ENCODE measurements around the gene WDFY2.

WDFY2 gene

DNA sequence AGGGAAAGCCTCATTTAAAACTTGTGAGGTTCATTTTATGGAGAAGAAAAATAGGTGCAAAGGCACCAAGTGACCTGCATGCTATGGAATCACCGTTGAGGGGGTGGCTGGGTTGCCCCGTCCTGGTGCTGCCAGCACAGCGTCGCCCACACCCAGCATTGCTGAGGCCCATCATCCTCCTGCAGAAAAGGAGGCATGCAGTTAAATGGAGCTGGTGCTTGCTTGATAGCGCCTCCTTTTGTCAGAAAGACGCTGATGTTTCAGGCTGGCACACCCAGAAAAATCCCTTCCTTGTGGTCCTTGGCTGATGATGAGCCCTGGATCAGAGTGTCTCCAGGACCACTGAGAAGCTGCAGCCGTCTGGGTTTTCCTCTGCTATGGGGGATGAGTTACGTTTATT is 182.8 kb downstream of the WDFY2 start:
- DNase-seq (ENCODE audit: low read depth in 2 of 3, low spot score in 1 of 3), result no peak

DNA sequence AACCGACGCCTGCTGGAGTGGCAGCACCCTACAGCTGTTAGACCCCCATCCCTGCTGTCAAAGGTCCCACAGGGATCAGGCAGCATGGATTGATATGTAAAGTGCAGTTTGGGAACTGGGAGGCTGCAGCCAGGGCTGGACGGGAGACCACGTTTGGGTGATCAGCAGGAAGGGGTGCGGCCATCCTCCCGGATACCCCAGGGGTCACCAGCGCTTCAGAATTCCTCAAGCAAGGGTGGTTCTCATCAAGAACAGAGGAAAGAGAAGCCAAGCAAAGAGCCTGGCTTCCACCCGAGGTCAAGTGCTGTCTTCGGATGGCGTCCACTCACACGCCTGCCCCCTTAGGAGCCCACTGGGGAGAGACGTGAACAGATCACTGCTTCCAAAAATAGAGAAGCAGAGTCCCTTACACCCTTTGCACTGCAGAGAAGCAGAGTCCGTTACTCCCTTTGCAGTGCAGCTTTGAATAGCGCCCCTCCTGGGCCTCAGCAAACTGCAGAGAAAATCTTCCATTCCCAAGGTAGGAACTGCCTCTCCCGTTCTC is 184.2 kb downstream of the WDFY2 start:
- no peak for DNase-seq (ENCODE audit: low read depth in 2 of 3, low spot score in 1 of 3)

DNA sequence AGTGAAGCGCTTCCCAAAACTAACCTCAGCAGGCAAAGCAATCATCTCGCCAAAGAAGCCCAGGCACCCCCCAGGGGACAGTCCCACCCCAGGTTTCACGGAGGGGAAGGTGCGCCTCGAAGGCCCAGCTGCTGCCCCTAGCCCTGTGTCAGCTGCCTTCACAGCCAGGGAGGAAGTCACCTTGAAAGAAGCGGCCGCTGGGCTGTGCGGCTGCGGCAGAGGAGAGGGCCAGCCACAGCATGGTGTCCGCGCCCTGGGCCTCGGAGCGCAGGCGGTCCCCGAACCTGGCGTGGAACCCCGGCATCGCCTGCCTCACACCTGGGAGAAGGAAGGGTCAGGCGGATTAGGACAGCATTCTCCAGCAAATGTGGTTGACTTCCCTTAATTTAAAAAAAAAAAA is 184.7 kb downstream of the WDFY2 start:
- no peak for DNase-seq (ENCODE audit: low read depth in 2 of 3, low spot score in 1 of 3)

DNA sequence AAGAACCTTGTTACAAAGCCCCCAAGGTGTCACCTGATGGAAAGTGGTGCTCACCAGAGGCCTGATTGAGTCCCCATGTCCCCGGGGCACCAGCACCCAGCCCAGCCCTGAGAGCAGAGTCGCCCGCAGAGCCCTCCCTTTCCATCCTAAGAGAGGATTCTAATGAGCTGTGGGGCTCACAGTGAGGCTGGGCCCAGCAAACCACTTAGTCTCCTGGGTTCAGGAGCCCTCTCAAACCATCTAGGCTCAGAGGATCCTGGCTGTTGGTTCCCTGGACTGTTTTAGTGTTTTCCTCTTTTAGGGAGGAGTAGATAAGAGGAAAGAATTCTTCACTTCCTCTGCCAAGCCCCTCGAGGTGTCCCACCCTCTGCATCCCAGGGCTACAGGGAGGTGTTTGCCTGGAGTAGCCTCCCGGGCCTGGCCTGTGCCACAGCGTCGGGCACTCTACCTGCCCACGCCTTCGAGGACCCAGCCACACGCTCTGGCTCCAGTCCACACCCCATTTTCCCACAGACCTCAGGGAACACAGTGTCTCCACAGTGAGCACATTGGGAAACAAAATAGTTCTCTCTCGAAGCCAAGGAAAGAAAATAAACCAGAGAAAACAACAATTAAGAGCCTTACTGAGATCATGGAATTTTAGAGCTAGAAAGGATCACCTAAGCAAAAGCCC is 185.3 kb downstream of the WDFY2 start:
- DNase-seq (ENCODE audit: low read depth in 2 of 3, low spot score in 1 of 3), result no peak

DNA sequence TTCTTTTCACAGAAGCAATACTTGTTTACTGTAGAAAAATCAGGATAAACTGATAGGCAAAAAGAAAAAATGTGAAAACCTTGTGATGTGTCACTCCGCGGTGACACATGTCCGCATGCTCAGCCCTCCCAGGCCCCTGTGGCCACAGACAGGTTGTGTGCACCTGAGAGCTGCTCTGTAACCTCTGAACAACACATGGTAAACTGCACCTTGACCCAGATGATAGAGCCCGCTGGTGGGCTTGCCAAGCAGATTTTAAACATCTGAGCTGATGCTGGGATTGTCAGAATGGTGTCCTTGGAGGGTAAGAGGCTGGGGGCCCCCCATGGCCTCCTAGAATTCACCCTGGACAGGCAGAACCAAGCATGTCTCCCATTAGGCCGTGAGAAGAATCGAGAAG is 185.9 kb downstream of the WDFY2 start:
- no peak for DNase-seq (ENCODE audit: low read depth in 2 of 3, low spot score in 1 of 3)

DNA sequence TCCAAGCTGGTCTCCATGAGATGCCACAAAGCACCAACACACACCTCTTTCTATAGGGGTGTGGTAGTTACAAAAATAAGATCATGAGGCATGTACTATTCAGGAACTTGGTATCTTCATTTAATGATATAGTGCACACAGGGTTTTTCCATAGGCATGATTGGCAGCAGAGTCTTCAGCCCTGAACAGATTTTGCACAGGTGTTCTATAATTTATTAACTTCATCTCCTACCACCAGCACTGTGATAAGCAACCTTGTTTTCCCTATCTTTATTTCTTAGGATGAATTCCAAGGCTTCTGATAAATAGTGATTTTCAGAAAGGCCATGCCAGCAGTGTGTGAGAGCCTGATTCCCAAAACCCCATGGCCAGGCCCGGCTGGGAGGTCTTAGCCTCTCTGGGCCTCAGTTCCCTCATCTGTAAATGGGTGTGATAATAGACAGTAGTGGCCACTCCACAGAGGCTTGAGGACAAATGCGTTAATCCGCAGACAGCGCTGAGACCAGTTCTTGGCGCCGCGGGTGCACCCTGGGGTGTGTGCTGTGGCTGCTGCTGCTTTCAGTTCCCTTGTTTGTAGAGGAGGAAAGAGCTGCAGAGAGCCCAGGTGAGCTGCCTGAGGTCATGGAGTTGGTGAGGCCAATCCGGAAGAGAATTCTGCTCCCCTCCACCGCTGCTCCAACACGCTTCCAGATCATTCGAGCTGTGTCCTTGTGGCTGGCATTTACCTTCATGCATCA is 186.6 kb downstream of the WDFY2 start:
- DNase-seq (ENCODE audit: low read depth in 2 of 3, low spot score in 1 of 3), result no peak

DNA sequence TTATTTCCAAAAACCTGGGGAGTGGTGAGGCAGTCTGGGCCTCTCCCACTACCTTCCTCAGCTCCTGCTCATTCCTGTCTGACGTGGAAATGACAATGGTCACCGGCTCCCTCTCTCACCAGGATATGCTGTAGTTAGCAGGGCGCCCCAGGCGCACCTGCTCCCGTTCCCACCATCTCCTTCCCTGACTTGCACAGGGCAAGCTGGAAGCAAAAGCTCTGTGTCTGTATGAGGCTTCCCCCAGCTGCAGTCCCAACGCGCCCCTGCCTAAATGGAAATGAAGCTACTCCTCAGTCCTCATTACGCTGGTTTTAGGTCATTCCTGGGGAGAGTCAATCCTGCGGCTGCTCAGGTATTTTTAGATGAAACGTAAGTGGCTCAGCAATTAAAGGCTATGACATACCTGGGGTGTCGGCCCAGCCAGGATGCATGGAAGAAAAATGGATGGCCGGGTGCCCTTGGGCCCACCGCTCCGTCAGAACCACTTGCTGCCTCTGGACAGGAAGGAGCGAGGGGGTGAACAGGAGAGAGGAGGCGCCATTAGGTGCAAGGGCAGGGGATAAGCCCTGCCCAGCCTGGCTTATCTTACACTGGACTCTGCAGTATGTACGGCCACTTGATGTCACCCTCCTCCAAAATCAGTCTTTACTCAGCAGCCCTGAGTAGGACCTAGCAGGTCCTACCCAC is 187.3 kb downstream of the WDFY2 start:
- no peak for DNase-seq (ENCODE audit: low read depth in 2 of 3, low spot score in 1 of 3)

DNA sequence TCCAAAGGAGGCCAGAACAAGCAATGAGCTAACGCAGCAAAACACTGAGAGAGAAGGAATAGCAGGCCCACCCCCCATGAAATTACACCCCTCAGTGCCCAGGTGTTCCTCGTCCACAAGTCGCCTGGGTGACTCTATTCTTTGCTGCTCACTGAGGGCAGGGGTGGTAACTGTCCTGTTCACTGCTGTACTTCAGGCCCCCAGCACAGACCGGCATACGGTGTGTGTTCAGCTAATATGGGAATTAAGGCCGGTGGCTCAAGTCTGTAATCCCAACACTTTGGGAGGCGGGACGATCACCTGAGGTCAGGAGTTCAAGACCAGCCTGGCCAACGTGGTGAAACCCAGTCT is 187.8 kb downstream of the WDFY2 start:
- DNase-seq (ENCODE audit: low read depth in 2 of 3, low spot score in 1 of 3), result no peak

DNA sequence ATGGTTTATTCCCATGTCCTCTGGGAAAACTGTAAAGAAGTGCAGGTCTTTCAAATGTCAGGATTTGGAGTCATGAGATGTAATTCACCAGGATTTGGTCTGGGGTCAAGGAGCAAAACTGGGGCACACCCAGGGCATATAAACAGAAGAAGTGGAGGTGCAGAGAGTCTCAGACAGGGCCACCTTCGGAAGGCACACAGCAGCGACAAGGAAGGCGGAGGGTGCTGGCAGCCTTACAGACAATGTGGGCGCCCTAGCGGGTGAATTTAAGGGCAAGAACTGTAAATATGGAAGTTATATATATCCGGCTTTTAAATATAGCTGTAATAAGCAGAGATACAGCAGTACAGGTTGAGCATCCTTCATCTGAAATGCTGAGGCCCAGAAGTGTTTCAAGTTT is 188.5 kb downstream of the WDFY2 start:
- no peak for DNase-seq (ENCODE audit: low read depth in 2 of 3, low spot score in 1 of 3)

DNA sequence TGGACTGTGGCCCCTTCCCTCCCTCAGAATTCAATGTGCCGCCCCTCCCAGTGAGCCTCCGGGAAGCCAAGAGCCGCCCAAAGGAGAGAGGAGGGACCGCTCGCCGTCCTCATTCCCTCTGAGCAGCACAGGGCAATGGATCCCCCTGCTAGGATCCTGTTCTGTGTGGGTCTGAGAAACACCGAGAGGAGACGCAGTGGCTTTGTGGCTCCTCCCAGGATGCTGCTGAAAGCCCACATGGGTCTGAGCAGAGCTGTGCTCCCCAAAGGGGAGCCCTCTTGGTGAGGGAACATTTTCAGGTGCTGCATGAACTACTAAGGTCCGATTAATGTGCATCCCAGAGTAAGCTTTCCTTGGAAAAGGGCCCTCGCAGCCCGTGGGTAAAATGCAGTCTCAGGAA is 189.3 kb downstream of the WDFY2 start:
- no peak for DNase-seq (ENCODE audit: low read depth in 2 of 3, low spot score in 1 of 3)

DNA sequence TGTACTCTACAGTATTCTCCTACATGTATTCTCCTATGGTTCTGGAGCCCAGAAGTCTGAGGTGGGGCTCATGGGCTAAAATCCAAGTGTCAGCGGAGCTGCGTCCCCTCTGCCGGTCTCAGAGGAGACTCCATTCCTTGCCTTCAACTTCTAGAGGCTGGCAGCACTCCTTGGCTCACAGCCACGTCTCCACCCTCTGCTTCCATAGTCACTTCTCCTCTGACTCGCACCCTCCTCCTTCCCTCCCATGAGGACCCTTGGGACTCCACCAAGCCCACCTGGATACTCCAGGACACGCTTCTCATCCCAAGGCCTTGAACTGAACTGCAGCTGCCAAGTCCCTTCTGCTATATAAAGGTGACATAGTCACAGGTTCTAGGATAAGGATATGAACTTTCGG is 191.9 kb downstream of the WDFY2 start:
- DNase-seq (ENCODE audit: low read depth in 2 of 3, low spot score in 1 of 3), result no peak

DNA sequence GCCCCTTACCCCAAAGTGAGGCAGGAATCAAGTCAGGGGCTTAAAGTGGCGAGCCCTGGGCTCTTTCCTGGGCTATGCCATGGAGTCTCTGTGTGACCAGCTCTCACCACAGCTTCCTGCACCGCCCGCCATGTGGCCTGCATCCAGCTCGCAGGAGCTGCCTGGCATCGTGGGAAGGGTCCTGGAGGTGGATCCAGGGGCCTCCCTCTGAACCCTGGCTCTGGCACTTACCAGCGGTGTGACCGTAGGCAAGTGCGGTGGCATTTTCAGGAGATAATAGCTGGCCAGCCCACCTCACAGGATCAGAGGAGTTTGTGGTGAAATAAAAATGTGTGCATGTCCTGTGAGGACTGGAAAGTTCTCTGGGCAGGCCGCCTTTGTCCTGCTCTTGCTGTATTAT is 193.7 kb downstream of the WDFY2 start:
- DNase-seq (ENCODE audit: low read depth in 2 of 3, low spot score in 1 of 3), result no peak

DNA sequence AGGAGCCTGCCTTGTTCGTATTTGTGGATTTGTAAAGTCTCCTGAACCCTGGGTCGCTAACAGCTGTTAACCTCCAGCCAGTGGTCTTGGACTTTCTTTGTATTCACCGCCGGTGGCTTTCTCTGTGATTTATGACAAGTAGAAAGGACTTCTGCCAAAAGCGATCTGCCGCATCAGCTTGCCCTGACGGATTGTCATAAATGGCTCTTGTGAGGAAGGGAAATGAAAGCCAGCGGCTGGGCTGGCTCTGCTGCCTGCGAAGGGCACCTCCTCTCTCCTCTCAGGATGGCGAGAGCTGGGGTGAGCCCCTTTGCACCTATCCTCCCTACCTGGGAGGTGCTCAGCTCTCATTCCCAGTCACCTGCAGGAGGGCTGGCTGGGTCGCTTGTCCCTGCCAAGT is 194.1 kb downstream of the WDFY2 start:
- no peak for DNase-seq (ENCODE audit: low read depth in 2 of 3, low spot score in 1 of 3)

DNA sequence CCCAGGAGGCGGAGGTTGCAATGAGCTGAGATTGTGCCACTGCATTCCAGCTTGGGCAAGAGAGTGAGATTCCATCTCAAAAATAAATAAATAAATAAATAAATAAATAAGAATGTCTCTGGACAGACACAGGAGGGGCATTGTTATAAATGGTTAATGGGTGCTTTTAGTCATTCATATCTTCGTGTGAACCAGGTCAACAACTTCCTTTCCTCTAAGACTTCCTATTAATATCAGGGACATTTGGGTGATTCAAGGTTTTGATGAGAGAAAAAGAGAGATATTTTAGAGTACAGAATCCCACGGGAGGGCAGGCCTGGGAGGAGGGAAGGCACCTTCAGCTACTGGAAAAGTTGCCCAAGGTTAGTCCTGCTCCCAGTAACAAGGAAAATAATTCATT is 195.8 kb downstream of the WDFY2 start:
- DNase-seq (ENCODE audit: low read depth in 2 of 3, low spot score in 1 of 3), result no peak

DNA sequence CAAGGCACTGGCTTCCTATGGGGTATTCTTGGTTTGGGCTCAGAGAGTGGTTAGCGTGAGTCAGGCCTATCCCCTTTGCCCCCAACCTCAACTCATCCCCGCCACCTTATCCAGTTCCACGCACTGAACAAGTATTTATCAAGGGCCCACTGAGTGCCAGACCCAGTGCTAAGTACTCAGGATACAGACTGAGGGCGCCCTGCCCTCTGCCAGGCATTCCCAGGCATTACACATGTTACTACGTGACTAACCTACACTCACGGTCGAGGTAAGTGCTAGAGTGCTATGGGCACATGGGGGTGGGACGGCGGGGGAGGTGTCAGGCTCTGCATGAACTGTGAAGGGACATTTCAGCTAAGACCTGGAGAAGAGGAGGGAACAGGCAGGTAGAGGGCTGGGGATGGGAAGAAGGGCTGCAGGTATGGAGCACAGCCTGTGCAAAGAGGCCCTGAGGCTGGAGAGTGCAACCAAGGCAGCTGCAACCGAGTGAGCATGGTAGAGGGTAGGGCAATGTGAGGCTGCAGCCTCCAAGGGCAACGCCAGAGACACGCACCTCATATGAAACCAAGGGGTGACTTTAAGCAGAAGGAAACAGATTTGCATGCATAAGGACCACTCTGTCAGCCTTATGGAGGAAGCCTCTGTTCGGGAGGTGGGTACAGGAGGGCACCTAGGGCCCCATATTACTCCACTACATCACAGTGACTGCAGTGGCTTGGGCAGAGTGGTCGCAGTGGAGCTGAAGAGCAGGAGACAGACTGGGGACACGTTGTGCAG is 197.2 kb downstream of the WDFY2 start:
- no peak for DNase-seq (ENCODE audit: low read depth in 2 of 3, low spot score in 1 of 3)

DNA sequence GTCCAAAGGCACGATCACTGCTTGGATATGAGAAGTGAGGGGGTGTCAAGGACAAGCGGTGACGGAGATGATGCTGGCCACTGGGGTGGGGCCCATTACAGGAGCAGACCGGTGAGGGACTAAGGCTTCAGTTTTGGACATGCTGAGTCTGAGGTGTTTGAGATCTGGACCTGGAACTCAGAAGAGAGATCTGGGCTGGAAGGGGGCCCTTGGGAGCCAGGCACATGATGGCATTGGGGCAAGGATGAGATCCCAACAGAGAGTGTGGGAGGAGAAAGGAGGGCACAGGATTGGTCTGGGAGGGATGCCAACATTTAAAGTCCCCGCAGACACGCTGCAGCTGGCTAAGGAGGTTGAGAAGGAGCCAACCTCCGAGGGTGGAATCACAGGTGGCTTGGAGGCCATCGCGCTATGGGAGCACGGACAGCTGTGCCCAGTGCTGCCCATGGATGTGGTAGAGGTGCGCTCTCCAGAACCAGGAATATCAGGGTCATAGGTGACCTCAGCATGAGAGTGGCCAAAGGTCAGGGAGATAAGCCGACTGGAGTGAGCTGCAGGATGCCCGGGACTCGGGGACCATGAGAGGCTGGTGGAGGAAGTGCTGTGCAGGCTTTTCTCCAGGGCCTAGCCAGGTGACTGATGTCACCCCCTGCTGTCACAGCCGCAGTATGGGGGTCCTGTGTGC is 197.9 kb downstream of the WDFY2 start:
- DNase-seq (ENCODE audit: low read depth in 2 of 3, low spot score in 1 of 3), result no peak

DNA sequence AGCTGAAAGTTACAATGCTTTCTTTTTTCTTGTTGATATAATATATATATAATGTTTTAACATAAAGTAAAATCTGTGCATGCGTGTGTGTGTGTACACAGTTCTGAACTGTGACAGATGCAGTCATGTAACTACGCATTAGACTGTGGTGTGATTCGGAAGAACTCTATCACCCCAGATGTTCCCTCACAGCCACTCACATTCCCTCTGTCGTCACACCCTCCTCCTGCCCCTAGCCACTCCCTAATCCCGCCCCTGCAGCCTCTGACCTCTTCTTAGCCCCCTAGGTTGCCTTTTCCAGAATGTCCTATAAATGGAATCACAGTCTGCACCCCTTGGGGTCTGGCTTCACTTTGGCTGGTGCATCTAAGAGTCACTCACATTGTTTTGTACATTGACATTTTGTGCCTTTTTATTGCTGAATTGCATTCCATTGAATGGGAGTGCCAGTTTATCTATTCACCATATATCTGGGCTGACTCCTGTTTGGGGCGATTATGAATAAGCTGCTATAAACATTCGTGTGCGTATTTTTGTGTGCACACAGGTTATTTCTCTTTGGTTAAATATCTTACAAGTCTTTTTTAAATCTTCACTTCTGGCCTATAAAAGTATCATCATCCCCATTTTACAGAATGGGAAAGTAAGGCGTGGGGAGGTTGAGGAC is 199.3 kb downstream of the WDFY2 start:
- DNase-seq (ENCODE audit: low read depth in 2 of 3, low spot score in 1 of 3), result no peak

DNA sequence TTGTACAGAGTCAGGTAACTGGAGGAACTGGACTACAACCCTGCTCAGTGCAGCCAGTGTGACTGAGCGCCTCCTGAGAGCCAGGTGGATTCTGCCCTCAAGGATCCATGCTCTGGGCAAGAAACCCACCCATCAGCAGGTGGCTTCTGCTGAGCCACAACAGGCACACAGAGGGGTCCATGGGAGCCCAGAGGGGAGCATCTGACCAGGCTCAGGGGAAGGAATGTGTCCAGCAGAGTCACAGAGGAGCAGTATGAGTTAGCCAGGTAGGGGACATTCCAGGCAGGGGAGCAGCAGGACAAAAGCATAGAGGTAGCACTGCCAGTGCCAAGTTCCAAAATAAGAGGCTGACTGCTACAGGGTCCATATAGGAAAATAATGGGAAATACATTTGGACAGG is 199.8 kb downstream of the WDFY2 start:
- no peak for DNase-seq (ENCODE audit: low read depth in 2 of 3, low spot score in 1 of 3)

DNA sequence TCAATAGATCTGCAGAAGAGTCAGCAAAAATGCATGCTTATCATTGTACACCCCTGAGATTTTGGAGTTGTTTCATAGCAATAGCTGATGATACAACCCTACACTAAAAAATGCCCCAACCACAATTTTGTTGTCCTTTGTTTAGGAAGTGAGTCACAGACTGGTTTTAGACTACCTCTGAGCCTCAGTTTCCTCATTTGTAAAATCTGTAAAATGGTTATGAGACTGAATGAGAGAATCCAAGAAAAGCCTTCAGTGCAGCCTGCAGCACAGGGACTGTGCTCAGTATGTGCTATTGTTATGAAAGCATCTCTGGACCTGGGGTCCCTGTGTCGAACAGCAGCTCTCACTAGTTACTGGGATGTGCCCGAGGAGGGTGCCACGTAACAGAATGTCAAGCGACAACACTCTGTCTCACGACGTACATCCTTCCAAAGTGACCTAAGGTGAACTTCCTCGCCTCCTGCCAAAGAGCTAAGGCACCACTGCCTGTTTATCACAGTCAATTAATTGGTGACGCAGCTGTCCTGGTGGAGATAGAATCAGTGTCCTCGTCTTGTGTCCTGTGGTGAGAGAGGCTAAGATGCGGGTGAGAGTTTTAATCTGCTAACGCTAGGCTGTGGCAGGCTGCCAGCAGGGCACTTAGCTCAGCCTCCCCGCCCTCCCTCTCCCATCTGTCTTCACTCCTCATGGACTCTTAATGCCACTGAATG is 201.6 kb downstream of the WDFY2 start:
- DNase-seq (ENCODE audit: low read depth in 2 of 3, low spot score in 1 of 3), result no peak

All from stimulated activated CD4-positive, alpha-beta T cell treated with anti-CD3 and anti-CD28 coated beads, Interleukin-12 subunit alpha, Interleukin-12 subunit beta, amount 100 ng/mL, for 48 hours (primary cell).